Smooth muscle cell (in vitro differentiated cells): ENCODE results near the gene SLC2A3. TPM values are rescaled to one million over a fixed set of nuclear protein-coding genes. Genes with fewer than 3 reads are reported as not detected.
A peak's percentile ranks its signal among the peaks of the same experiment; 100 is the strongest.
"Not testable (repeated sequence)": the region's sequence is repeated elsewhere in the genome, so short reads cannot be mapped to it uniquely, and the experiment has no call there.

ENCODE experiments used
- DNase-seq: peaks from one replicate; lab custom pipeline; 2025; ENCODE audit not compliant: unreplicated experiment; lab: John Stamatoyannopoulos, UW
- H2AFZ ChIP-seq: fragments of 200-600 bp; sonication (generic); 2 replicates; pipeline ENCODE4 v1.6.0; 2016; ENCODE audit warnings: antibody characterized with exemption, low read depth, mild to moderate bottlenecking
- H3F3A ChIP-seq: fragments of 200-600 bp; sonication (generic); 2 replicates; pipeline ENCODE4 v1.6.0; 2017; ENCODE audit warnings: antibody characterized with exemption, low read depth
- H3K27ac ChIP-seq: fragments of 200-600 bp; sonication (generic); 2 replicates; pipeline ENCODE4 v1.5.1; 2016; ENCODE audit warnings: low read depth, mild to moderate bottlenecking
- H3K27me3 ChIP-seq: fragments of 200-600 bp; sonication (generic); 2 replicates; pipeline ENCODE4 v1.6.1; 2016; ENCODE audit warnings: low read depth, mild to moderate bottlenecking
- H3K36me3 ChIP-seq: fragments of 200-600 bp; sonication (generic); 2 replicates; pipeline ENCODE4 v1.5.1; 2016; ENCODE audit warnings: low read depth
- H3K4me1 ChIP-seq: fragments of 200-600 bp; sonication (generic); 2 replicates; pipeline ENCODE4 v1.5.1; 2016; ENCODE audit warnings: low read depth
- H3K4me2 ChIP-seq: fragments of 200-600 bp; sonication (generic); 2 replicates; pipeline ENCODE4 v1.6.0; 2016; ENCODE audit warnings: mild to moderate bottlenecking
- H3K4me3 ChIP-seq: fragments of 200-600 bp; sonication (generic); 2 replicates; pipeline ENCODE4 v1.5.1; 2016; ENCODE audit warnings: mild to moderate bottlenecking
- H3K79me2 ChIP-seq: fragments of 200-600 bp; sonication (generic); 2 replicates; pipeline ENCODE4 v1.6.0; 2016; ENCODE audit warnings: low read depth, mild to moderate bottlenecking
- H3K9ac ChIP-seq: fragments of 200-600 bp; sonication (generic); 2 replicates; pipeline ENCODE4 v1.6.0; 2016; ENCODE audit warnings: low read depth
- H3K9me3 ChIP-seq: fragments of 200-600 bp; sonication (generic); replicated peaks from 2 replicates; pipeline ENCODE4 v1.5.1; 2016; ENCODE audit warnings: low read depth
- H4K20me1 ChIP-seq: fragments of 200-600 bp; sonication (generic); 2 replicates; pipeline ENCODE4 v1.6.0; 2016; ENCODE audit warnings: low read depth
- CTCF ChIP-seq: fragments of 200-600 bp; sonication (generic); IDR thresholded peaks from 2 replicates; pipeline ENCODE4 v1.5.1; 2017; ENCODE audit warnings: borderline replicate concordance, mild to moderate bottlenecking, antibody characterized with exemption; ENCODE audit not compliant: insufficient read depth, poor library complexity, severe bottlenecking
- WGBS: methylation state at CpG from one replicate; pipeline ENCODE4 v1.1.7; 2016; ENCODE audit warnings: low lambda C conversion rate; 5-methylcytosine and 5-hydroxymethylcytosine counted together
- polyA plus RNA-seq: library from polyadenylated mRNA; unstranded; fragments of >200 nt; fragmentation: Nextera tagmentation; extraction: Ambion mirVana; gene quantifications from 2 replicates; pipeline ENCODE4 v1.2.1, GENCODE V29; 2016
- total RNA-seq: library from RNA; depleted of rRNA; stranded (reverse); fragments of >200 nt; gene quantifications from 2 replicates; pipeline ENCODE4 v1.2.3, GENCODE V29; 2014

SLC2A3 gene
- total and polyA plus RNA-seq, 2 experiments from 2014 or later, result 211 to 938 TPM

- H3K4me2 ChIP-seq, result no peak overlapping the region
- H2AFZ ChIP-seq, result no peak overlapping the region
- no peaks in the 10 kb centered on the region for H3K27me3 ChIP-seq
- H3F3A ChIP-seq, result no peaks in the 10 kb centered on the region
- H3K9me3 ChIP-seq, result no peaks in the 10 kb centered on the region
- WGBS, result 89% methylated on average over 4 of the region's 4 CpGs
- no peak overlapping the region for H3K27ac ChIP-seq
- H3K9ac ChIP-seq, result no peak overlapping the region
- no peak for DNase-seq
- H3K4me3 ChIP-seq, result no peak overlapping the region
- no peaks in the 10 kb centered on the region for H4K20me1 ChIP-seq
- H3K79me2 ChIP-seq, result no peaks in the 10 kb centered on the region
- peaks cover 8% of the 10 kb centered on the region for H3K4me1 ChIP-seq
- H3K36me3 ChIP-seq, result no peaks in the 10 kb centered on the region
- no peak for TF ChIP-seq CTCF
These were observed 45.5 kb upstream of the SLC2A3 start for GRCh38 chr12:7981446-7981845.

- H3K27me3 ChIP-seq, H3K4me1 ChIP-seq, H3K9me3 ChIP-seq, H3F3A ChIP-seq, H3K9ac ChIP-seq, H3K27ac ChIP-seq, H4K20me1 ChIP-seq, H3K79me2 ChIP-seq, DNase-seq, H2AFZ ChIP-seq, H3K36me3 ChIP-seq, H3K4me2 ChIP-seq, H3K4me3 ChIP-seq: not testable (repeated sequence)
- WGBS, result 82% methylated on average over 12 of the region's 13 CpGs
These were observed 41.6 kb upstream of the SLC2A3 start for GRCh38 chr12:7977351-7978124.

GRCh38 chr12:7973457-7973825 is 37.5 kb upstream of the SLC2A3 start:
- no peaks in the 10 kb centered on the region for H3K9me3 ChIP-seq
- H3K27ac ChIP-seq, result no peak overlapping the region
- no peak for DNase-seq
- H3K4me3 ChIP-seq, result no peak overlapping the region
- no peaks in the 10 kb centered on the region for H3K79me2 ChIP-seq
- no peaks in the 10 kb centered on the region for H3K27me3 ChIP-seq
- H3K4me1 ChIP-seq, result peaks cover 14% of the 10 kb centered on the region
- 92% methylated on average over 6 of the region's 6 CpGs for WGBS
- H3F3A ChIP-seq, result no peaks in the 10 kb centered on the region
- H4K20me1 ChIP-seq, result no peaks in the 10 kb centered on the region
- no peak overlapping the region for H3K4me2 ChIP-seq
- no peak overlapping the region for H3K9ac ChIP-seq
- TF ChIP-seq CTCF, result no peak
- H3K36me3 ChIP-seq, result no peaks in the 10 kb centered on the region
- no peak overlapping the region for H2AFZ ChIP-seq

GRCh38 chr12:7972734-7973456 is 36.9 kb upstream of the SLC2A3 start:
- 88% methylated on average over 19 of the region's 19 CpGs for WGBS
- no peaks in the 10 kb centered on the region for H3K27me3 ChIP-seq
- no peaks in the 10 kb centered on the region for H4K20me1 ChIP-seq
- H3K27ac ChIP-seq, result peak overlapping the region; percentile 57
- no peak overlapping the region for H2AFZ ChIP-seq
- H3K4me2 ChIP-seq, result peak overlapping the region; percentile 59
- no peak overlapping the region for H3K9ac ChIP-seq
- no peaks in the 10 kb centered on the region for H3K36me3 ChIP-seq
- no peaks in the 10 kb centered on the region for H3K9me3 ChIP-seq
- DNase-seq, result no peak
- no peak overlapping the region for H3K4me3 ChIP-seq
- H3K79me2 ChIP-seq, result no peaks in the 10 kb centered on the region
- H3F3A ChIP-seq, result no peaks in the 10 kb centered on the region
- H3K4me1 ChIP-seq, result peaks cover 14% of the 10 kb centered on the region
- no peak for TF ChIP-seq CTCF

- not testable (repeated sequence) for DNase-seq, H3F3A ChIP-seq, H3K9me3 ChIP-seq, H3K36me3 ChIP-seq, H3K79me2 ChIP-seq, H2AFZ ChIP-seq, H3K9ac ChIP-seq, H3K4me3 ChIP-seq, H4K20me1 ChIP-seq, H3K27me3 ChIP-seq
- peaks cover 14% of the 10 kb centered on the region for H3K4me1 ChIP-seq
- WGBS, result 20% methylated on average over 3 of the region's 9 CpGs
- peak overlapping the region; percentile 59 for H3K4me2 ChIP-seq
- H3K27ac ChIP-seq, result peak overlapping the region; percentile 57
These were observed 36.3 kb upstream of the SLC2A3 start for GRCh38 chr12:7972269-7972668.

GRCh38 chr12:7971765-7972164 is 35.8 kb upstream of the SLC2A3 start:
- not testable (repeated sequence) for H4K20me1 ChIP-seq, H3K36me3 ChIP-seq, H3K27me3 ChIP-seq, H3K79me2 ChIP-seq, DNase-seq, H3K9me3 ChIP-seq, H3F3A ChIP-seq
- peak overlapping the region; percentile 30 for H3K9ac ChIP-seq
- H3K4me3 ChIP-seq, result peak overlapping the region; percentile 40
- H3K27ac ChIP-seq, result peak overlapping the region; percentile 74
- H3K4me2 ChIP-seq, result peak overlapping the region; percentile 78
- WGBS, result 19% methylated on average over 5 of the region's 7 CpGs
- H2AFZ ChIP-seq, result peak overlapping the region; percentile 2
- peaks cover 14% of the 10 kb centered on the region for H3K4me1 ChIP-seq
